H1 (cell line): ENCODE results near the gene SCO2. TPM values are rescaled to one million over a fixed set of nuclear protein-coding genes. Genes with fewer than 3 reads are reported as not detected.

Experiments
- CTCF ChIA-PET: fragments of 300-600 bp; sonication (Branson Sonifier 250); formaldehyde crosslinking; loops from one replicate; lab custom pipeline; 2021; ENCODE audit not compliant: partially characterized antibody; lab: Charles Lee
- POLR2A ChIA-PET: fragments of 300-600 bp; sonication (Branson Sonifier 250); formaldehyde crosslinking; loops from one replicate; lab custom pipeline; 2021; ENCODE audit warnings: inconsistent platforms; ENCODE audit not compliant: partially characterized antibody; lab: Charles Lee
- DNase-seq, 2 experiments: peaks; one replicate each; pipeline versions ENCODE4 v3.0.0 to v3.0.0-alpha.2; 2010 to 2022; ENCODE audit warnings: low spot score in 2 of 2, low read depth in 1 of 2, mixed read lengths in 1 of 2
- FAIRE-seq: peaks from 2 replicates; lab custom pipeline; 2011; peaks lifted over from hg19 to GRCh38; lab: Jason Lieb, UNC
- H2AFZ ChIP-seq: 2 replicates; pipeline ENCODE4 v1.8.1; 2012; ENCODE audit warnings: low read length, inconsistent platforms
- H2AK5ac ChIP-seq: 2 replicates; pipeline ENCODE4 v1.6.1; 2013; ENCODE audit warnings: low read depth, low read length
- H2BK120ac ChIP-seq: replicated peaks from 2 replicates; pipeline ENCODE3; 2013; ENCODE audit warnings: low read depth, low read length, inconsistent platforms
- H2BK12ac ChIP-seq: 2 replicates; pipeline ENCODE4 v1.6.1; 2013; ENCODE audit warnings: low read depth, low read length
- H2BK15ac ChIP-seq: 2 replicates; pipeline ENCODE4 v1.6.1; 2013; ENCODE audit warnings: low read length
- H2BK20ac ChIP-seq: 2 replicates; pipeline ENCODE4 v1.6.1; 2013; ENCODE audit warnings: low read length
- H2BK5ac ChIP-seq: 2 replicates; pipeline ENCODE4 v1.6.1; 2013; ENCODE audit warnings: low read depth, low read length
- H3K14ac ChIP-seq: 2 replicates; pipeline ENCODE4 v1.6.1; 2013; ENCODE audit warnings: inconsistent platforms; ENCODE audit not compliant: insufficient read length
- H3K18ac ChIP-seq: 2 replicates; pipeline ENCODE4 v1.6.1; 2013; ENCODE audit warnings: low read length; ENCODE audit errors: extremely low read depth
- H3K23ac ChIP-seq: 2 replicates; pipeline ENCODE4 v1.6.1; 2013; ENCODE audit warnings: inconsistent platforms; ENCODE audit not compliant: insufficient read length
- H3K23me2 ChIP-seq: 2 replicates; pipeline ENCODE4 v1.6.1; 2013; ENCODE audit warnings: low read depth, low read length
- H3K27ac ChIP-seq: 2 replicates; pipeline ENCODE4 v1.6.1; 2011; ENCODE audit warnings: low read depth, low read length, inconsistent platforms
- H3K27me3 ChIP-seq, 4 experiments: replicated peaks in 1 of 4; 1 replicate in 1 of 4; 2 replicates in 3 of 4; pipeline versions ENCODE4 v1.6.1 to v1.8.1; 2011 to 2013; ENCODE audit warnings: low read length in 3 of 4, mild to moderate bottlenecking in 3 of 4, inconsistent platforms in 2 of 4, mixed read lengths in 2 of 4, moderate library complexity in 1 of 4; ENCODE audit not compliant: control insufficient read depth in 3 of 4, insufficient read depth in 3 of 4; ENCODE audit errors: extremely low read depth in 1 of 4
- H3K36me3 ChIP-seq, 4 experiments: 2 replicates each; pipeline versions ENCODE4 v1.6.1 to v1.8.1; 2011 to 2013; ENCODE audit warnings: mild to moderate bottlenecking in 4 of 4, low read length in 3 of 4, moderate library complexity in 2 of 4, control low read depth in 1 of 4, inconsistent platforms in 1 of 4; ENCODE audit not compliant: insufficient read depth in 4 of 4, control insufficient read depth in 2 of 4
- H3K4ac ChIP-seq: replicated peaks from 2 replicates; pipeline ENCODE3; 2013; ENCODE audit warnings: low read length, low read depth, mixed read lengths, inconsistent platforms; ENCODE audit not compliant: insufficient read length
- H3K4me1 ChIP-seq, 4 experiments: replicated peaks in 1 of 4; 1 replicate in 1 of 4; 2 replicates in 3 of 4; pipeline versions ENCODE4 v1.6.1 to v1.8.1; 2011 to 2013; ENCODE audit warnings: low read length in 3 of 4, inconsistent platforms in 2 of 4, mixed read lengths in 1 of 4; ENCODE audit not compliant: insufficient read depth in 4 of 4, control insufficient read depth in 3 of 4
- H3K4me2 ChIP-seq, 2 experiments: 2 replicates each; pipeline versions ENCODE4 v1.6.1 to v1.8.1; 2011 to 2013; ENCODE audit warnings: low read depth in 2 of 2, low read length in 2 of 2, control low read depth in 1 of 2, inconsistent platforms in 1 of 2, mild to moderate bottlenecking in 1 of 2; ENCODE audit not compliant: insufficient read depth in 1 of 2
- H3K4me3 ChIP-seq, 4 experiments: fragments of 200-600, 300-600 bp in 1 of 4; sonication (generic), shearing (Covaris generic), sonication (Bioruptor Twin) in 1 of 4; 2 replicates each; pipeline versions ENCODE4 v1.5.1 to v1.8.1; 2011 to 2016; ENCODE audit warnings: low read length in 4 of 4, low read depth in 3 of 4, control low read depth in 2 of 4, inconsistent platforms in 2 of 4, mild to moderate bottlenecking in 2 of 4, mixed read lengths in 1 of 4, moderate library complexity in 1 of 4; ENCODE audit not compliant: insufficient read depth in 2 of 4; ENCODE audit errors: extremely low read depth in 1 of 4
- H3K56ac ChIP-seq: replicated peaks from 2 replicates; pipeline ENCODE3; 2013; ENCODE audit warnings: low read depth, mild to moderate bottlenecking, mixed read lengths, low read length, inconsistent platforms; ENCODE audit not compliant: insufficient read length
- H3K79me1 ChIP-seq: 2 replicates; pipeline ENCODE4 v1.6.1; 2013; ENCODE audit warnings: low read depth, low read length, control low read depth
- H3K79me2 ChIP-seq, 2 experiments: 2 replicates each; pipeline versions ENCODE4 v1.6.1 to v1.8.1; 2012 to 2013; ENCODE audit warnings: low read length in 2 of 2, mild to moderate bottlenecking in 2 of 2, inconsistent platforms in 1 of 2; ENCODE audit not compliant: insufficient read depth in 2 of 2, control insufficient read depth in 1 of 2
- H3K9ac ChIP-seq, 4 experiments: replicated peaks in 1 of 4; 1 replicate in 1 of 4; 2 replicates in 3 of 4; pipeline versions ENCODE4 v1.6.1 to v1.8.1; 2011 to 2013; ENCODE audit warnings: low read depth in 3 of 4, low read length in 3 of 4, control low read depth in 2 of 4, mild to moderate bottlenecking in 2 of 4, moderate library complexity in 2 of 4, inconsistent platforms in 1 of 4; ENCODE audit errors: extremely low read depth in 1 of 4
- H3K9me3 ChIP-seq, 2 experiments: 2 replicates each; pipeline versions ENCODE4 v1.6.1 to v1.8.1; 2012 to 2013; ENCODE audit warnings: mild to moderate bottlenecking in 2 of 2, moderate library complexity in 2 of 2, control low read depth in 1 of 2, inconsistent platforms in 1 of 2, low read depth in 1 of 2, low read length in 1 of 2, mixed read lengths in 1 of 2; ENCODE audit not compliant: insufficient read depth in 2 of 2
- H4K20me1 ChIP-seq, 2 experiments: replicated peaks in 1 of 2; 2 replicates each; pipeline versions ENCODE3 to v1.8.1; 2011 to 2013; ENCODE audit warnings: inconsistent platforms in 2 of 2, low read length in 2 of 2, mild to moderate bottlenecking in 1 of 2; ENCODE audit not compliant: insufficient read depth in 2 of 2, control insufficient read depth in 1 of 2
- H4K5ac ChIP-seq: 2 replicates; pipeline ENCODE4 v1.6.1; 2013; ENCODE audit warnings: low read length, low read depth, mixed read lengths, inconsistent platforms; ENCODE audit not compliant: insufficient read length
- H4K8ac ChIP-seq: 2 replicates; pipeline ENCODE4 v1.8.0; 2013; ENCODE audit warnings: mild to moderate bottlenecking, moderate library complexity, low read length, inconsistent platforms; ENCODE audit not compliant: insufficient read depth; ENCODE audit errors: extremely low read depth
- H4K91ac ChIP-seq: replicated peaks from 2 replicates; pipeline ENCODE3; 2013; ENCODE audit warnings: low read length, mixed read lengths, inconsistent platforms; ENCODE audit not compliant: insufficient read length
- CBX8 ChIP-seq: fragments of 300-800, 300-1000 bp; sonication (generic); IDR thresholded peaks from 2 replicates; pipeline ENCODE4 v1.7.1; 2016; ENCODE audit warnings: low read depth, low read length, borderline replicate concordance
- CEBPB ChIP-seq: IDR thresholded peaks from 2 replicates; pipeline ENCODE4 v1.6.1; 2012; ENCODE audit warnings: low read depth, low read length
- CHD2 ChIP-seq: IDR thresholded peaks from 2 replicates; pipeline ENCODE4 v1.6.1; 2012; ENCODE audit warnings: low read length, improper control_type of control experiment
- EP300 ChIP-seq, 2 experiments: IDR thresholded peaks; 1 replicate in 1 of 2; 2 replicates in 1 of 2; pipeline ENCODE4 v1.6.1; 2011 to 2012; ENCODE audit warnings: low read depth in 2 of 2, low read length in 2 of 2, mild to moderate bottlenecking in 2 of 2, borderline replicate concordance in 1 of 2, inconsistent platforms in 1 of 2, moderate library complexity in 1 of 2
- RXRA ChIP-seq: IDR thresholded peaks from 2 replicates; pipeline ENCODE4 v1.6.1; 2011; ENCODE audit warnings: low read depth, mild to moderate bottlenecking, low read length, moderate library complexity; ENCODE audit not compliant: insufficient read depth
- SAP30 ChIP-seq: fragments of 300-600 bp; sonication (generic); IDR thresholded peaks from 2 replicates; pipeline ENCODE4 v1.7.1; 2012; ENCODE audit warnings: low read length, moderate library complexity, mild to moderate bottlenecking, inconsistent platforms; ENCODE audit not compliant: insufficient read depth, insufficient replicate concordance
- WGBS, 2 experiments: shearing (Covaris generic) in 1 of 2; methylation state at CpG; one replicate each; pipeline versions ENCODE4 v1.1.6 to v1.1.7; 2013 to 2015; ENCODE audit warnings: low lambda C conversion rate in 2 of 2, mixed read lengths in 2 of 2, inconsistent platforms in 1 of 2, low coverage in 1 of 2, missing lambda C conversion rate in 1 of 2; ENCODE audit not compliant: insufficient replicate concordance in 2 of 2, insufficient coverage in 1 of 2, insufficient read length in 1 of 2; ENCODE audit errors: extremely low coverage in 1 of 2, missing lambda C conversion rate in 1 of 2; 5-methylcytosine and 5-hydroxymethylcytosine counted together
- polyA plus RNA-seq, 7 experiments: library from polyadenylated mRNA; depleted of rRNA in 3 of 7; stranded (reverse) in 5 of 7; unstranded in 2 of 7; fragments of >200 nt in 5 of 7; fragments of 200-250 nt in 2 of 7; gene quantifications; 1 replicate in 5 of 7; 2 replicates in 1 of 7; 4 replicates in 1 of 7; pipeline versions ENCODE4 v1.2.1 to v1.2.3, GENCODE V29; 2011 to 2013; ENCODE audit warnings: missing spikeins in 2 of 7, mixed read lengths in 2 of 7
- total RNA-seq: library from RNA; stranded (reverse); fragmentation: NEBNext Ultra II Directional; extraction: Animal tissue kit (Norgen Biotek cat#: 25700); gene quantifications from 2 replicates; pipeline ENCODE4 v1.2.1, GENCODE V29; 2021

SCO2 gene
- total and polyA plus RNA-seq, 2 of the 8 experiments (the other 6 are each of a cell fraction or from before 2014, with no cell fraction given), result 2.0 TPM; not detected in 1

- Histone ChIP-seq H3K23ac (no peak overlapping the region), H2BK5ac (no peak overlapping the region), H4K5ac (no peak overlapping the region), H2BK15ac (no peak overlapping the region), H3K36me3 (peaks cover 8 to 38% (median 27%) of the 10 kb centered on the region in 4 experiments; a peak in 6 of 8 replicates), H3K23me2 (no peaks in the 10 kb centered on the region), H3K9me3 (no peaks in the 10 kb centered on the region), H3K4me1 (no peaks in the 10 kb centered on the region), H3K9ac (no peak overlapping the region), H3K27me3 (peaks cover 0 to 2% (median 1%) of the 10 kb centered on the region in 4 experiments; a peak in 5 of 7 replicates), H4K20me1 (peaks cover 4 to 17% of the 10 kb centered on the region in 2 experiments), H2BK20ac (no peak overlapping the region), H2AK5ac (no peak overlapping the region), H3K4ac (no peak overlapping the region), H3K56ac (no peak overlapping the region), H3K18ac (no peak overlapping the region), H2BK120ac (no peak overlapping the region), H4K91ac (no peak overlapping the region), H4K8ac (no peak overlapping the region), H3K4me2 (no peak overlapping the region), H3K4me3 (no peak overlapping the region), H3K79me2 (no peaks in the 10 kb centered on the region), H2BK12ac (no peak overlapping the region), H3K14ac (no peak overlapping the region), H2AFZ (no peak overlapping the region), H3K79me1 (no peaks in the 10 kb centered on the region), H3K27ac (no peak overlapping the region)
- no peak for DNase-seq
- FAIRE-seq, result no peak
- 90% methylated on average over 7 of the region's 7 CpGs; no CpG with 5 or more reads in 1 of the 2 experiments for WGBS, 2 experiments
- POLR2A ChIA-PET, result interaction anchor here (1.1 to 2.5 kb wide), 2 partner anchors 10 to 13 kb away, joined by 4 to 8 read pairs; partner anchors contain the start of gene CPT1B
- CTCF ChIA-PET, result interaction anchor here (0.7 to 2.3 kb wide), 3 partner anchors 52 to 131 kb away, joined by 3 to 7 read pairs (median 4); no protein-coding TSS in a partner anchor
- no peak for TF ChIP-seq CEBPB
- TF ChIP-seq SAP30, result no peak
- TF ChIP-seq RXRA, result no peak
- TF ChIP-seq CHD2, result no peak
- no peak for TF ChIP-seq CBX8
- TF ChIP-seq EP300 (IDR thresholded peaks at IDR 0.05; ENCODE audit: borderline replicate concordance in 1 of 2, low read depth in 2 of 2, low read length in 2 of 2), result no peak
Observed at GRCh38 chr22:50568626-50569025, 43.2 kb upstream of the SCO2 start.
